OCI-LY3 (cell line): ENCODE data around the gene KRTAP1-5.

Source experiments
- H2AFZ ChIP-seq: fragments of 200-600, 300-600 bp; shearing (Covaris generic); 2 replicates; pipeline ENCODE4 v1.6.0; 2014; ENCODE audit warnings: antibody characterized with exemption, low read depth, low read length
- H3K27ac ChIP-seq: fragments of 200-600, 300-600 bp; sonication (generic); 2 replicates; pipeline ENCODE4 v1.5.1; 2014; ENCODE audit warnings: mild to moderate bottlenecking, low read length, moderate library complexity, mixed read lengths
- H3K27me3 ChIP-seq: fragments of 200-600, 300-600 bp; sonication (generic); 2 replicates; pipeline ENCODE4 v1.6.1; 2014; ENCODE audit warnings: low read depth, low read length, mixed read lengths
- H3K36me3 ChIP-seq: fragments of 200-600, 300-600 bp; sonication (generic); replicated peaks from 2 replicates; pipeline ENCODE3; 2014; ENCODE audit warnings: low read depth, low read length, mixed read lengths
- H3K4me1 ChIP-seq: fragments of 300-600, 200-600 bp; sonication (generic); 2 replicates; pipeline ENCODE4 v1.6.1; 2014; ENCODE audit warnings: low read length, mixed read lengths
- H3K4me2 ChIP-seq: fragments of 200-600, 300-600 bp; sonication (generic); 2 replicates; pipeline ENCODE4 v1.6.1; 2014; ENCODE audit warnings: low read length, mixed read lengths
- H3K4me3 ChIP-seq: fragments of 300-600, 200-600 bp; sonication (generic); 2 replicates; pipeline ENCODE4 v1.5.1; 2014; ENCODE audit warnings: antibody characterized with exemption, mild to moderate bottlenecking, low read length, moderate library complexity
- H3K79me2 ChIP-seq: fragments of 300-600, 200-600 bp; shearing (Covaris generic); 2 replicates; pipeline ENCODE4 v1.6.1; 2014; ENCODE audit warnings: mild to moderate bottlenecking, low read length, mixed read lengths
- H3K9ac ChIP-seq: fragments of 300-600, 200-600 bp; shearing (Covaris generic); 2 replicates; pipeline ENCODE4 v1.6.0; 2014; ENCODE audit warnings: mild to moderate bottlenecking, low read length, moderate library complexity
- H3K9me3 ChIP-seq: fragments of 200-600, 300-600 bp; shearing (Covaris generic); 2 replicates; pipeline ENCODE4 v1.6.1; 2014; ENCODE audit warnings: low read length, mixed read lengths; ENCODE audit not compliant: insufficient read depth
- H4K20me1 ChIP-seq: fragments of 200-600, 300-600 bp; sonication (generic); 2 replicates; pipeline ENCODE4 v1.6.1; 2016; ENCODE audit warnings: low read length, mixed read lengths; ENCODE audit not compliant: insufficient read depth
- CTCF ChIP-seq: fragments of 200-600, 300-600 bp; sonication (generic); IDR thresholded peaks from 2 replicates; pipeline ENCODE4 v1.5.1; 2014; ENCODE audit warnings: antibody characterized with exemption, low read length, low read depth
- EZH2phosphoT487 ChIP-seq: fragments of 200-600 bp; shearing (Covaris generic); IDR thresholded peaks from 2 replicates; pipeline ENCODE4 v1.6.1; 2018; ENCODE audit warnings: antibody characterized with exemption, mixed run types, low read depth

The KRTAP1-5 gene

GRCh38 chr17:40978575-40979151, 48.3 kb downstream of the KRTAP1-5 start:
- H3K27ac ChIP-seq = no peak overlapping the region
- H3K9ac ChIP-seq = no peak overlapping the region
- TF ChIP-seq CTCF = no peak
- TF ChIP-seq EZH2phosphoT487 = no peak
- no peak overlapping the region for H3K4me3 ChIP-seq
- peaks cover 16% of the 10 kb centered on the region; the same call in 1 of the 2 replicates for H3K27me3 ChIP-seq
- no peaks in the 10 kb centered on the region for H3K4me1 ChIP-seq
- H2AFZ ChIP-seq = no peak overlapping the region
- H3K4me2 ChIP-seq = no peak overlapping the region
- no peaks in the 10 kb centered on the region for H3K79me2 ChIP-seq
- no peaks in the 10 kb centered on the region for H4K20me1 ChIP-seq
- H3K9me3 ChIP-seq = no peaks in the 10 kb centered on the region
- no peaks in the 10 kb centered on the region for H3K36me3 ChIP-seq
